ENCODE measurements around the gene ZNRF3. TPM values are rescaled to one million over a fixed set of nuclear protein-coding genes. Genes with fewer than 3 reads are reported as not detected.

ZNRF3 gene
- total RNA-seq, 1 donor from 2014 or later: 4.1 TPM

DNA sequence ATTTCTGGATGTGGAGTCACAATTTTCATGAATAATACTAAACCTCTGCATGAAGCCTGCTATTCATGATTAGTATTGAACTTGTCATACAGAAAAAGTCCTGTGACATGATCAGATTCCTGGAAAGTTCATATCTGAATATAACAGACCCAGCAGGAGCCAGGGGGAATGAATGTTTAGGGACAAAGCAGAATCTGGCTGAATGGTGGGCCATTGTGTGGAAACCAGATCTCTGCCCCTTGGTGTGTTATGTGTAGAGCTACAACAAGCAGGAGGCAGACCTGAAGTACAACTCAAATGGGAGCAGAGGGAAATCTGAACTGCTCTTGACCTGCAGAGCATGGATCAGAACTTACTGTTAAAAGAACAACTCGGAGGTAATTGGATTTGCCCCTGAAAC lies 219.7 kb downstream of the ZNRF3 start:
- Histone ChIP-seq H3K27me3 (no peaks in the 10 kb centered on the region), H2AFZ (replicated peaks) (no peak overlapping the region), H3K4me3 (no peak overlapping the region), H3F3A (ENCODE audit: low read depth) (peaks cover 20% of the 10 kb centered on the region), H3K4me1 (peaks cover 30% of the 10 kb centered on the region), H3K4me2 (peak overlapping the region; percentile 59), H3K27ac (no peak overlapping the region), H3K9ac (no peak overlapping the region), H3K9me3 (ENCODE audit: low read depth) (no peaks in the 10 kb centered on the region), H3K36me3 (no peaks in the 10 kb centered on the region), H4K20me1 (ENCODE audit: low read depth) (peaks cover 8% of the 10 kb centered on the region), H3K79me2 (ENCODE audit: low read depth) (no peaks in the 10 kb centered on the region)
- no peak for TF ChIP-seq EZH2 (IDR thresholded peaks at IDR 0.05)
- TF ChIP-seq EZH2phosphoT487 (IDR thresholded peaks at IDR 0.05): no peak
- TF ChIP-seq, protein P1, sequence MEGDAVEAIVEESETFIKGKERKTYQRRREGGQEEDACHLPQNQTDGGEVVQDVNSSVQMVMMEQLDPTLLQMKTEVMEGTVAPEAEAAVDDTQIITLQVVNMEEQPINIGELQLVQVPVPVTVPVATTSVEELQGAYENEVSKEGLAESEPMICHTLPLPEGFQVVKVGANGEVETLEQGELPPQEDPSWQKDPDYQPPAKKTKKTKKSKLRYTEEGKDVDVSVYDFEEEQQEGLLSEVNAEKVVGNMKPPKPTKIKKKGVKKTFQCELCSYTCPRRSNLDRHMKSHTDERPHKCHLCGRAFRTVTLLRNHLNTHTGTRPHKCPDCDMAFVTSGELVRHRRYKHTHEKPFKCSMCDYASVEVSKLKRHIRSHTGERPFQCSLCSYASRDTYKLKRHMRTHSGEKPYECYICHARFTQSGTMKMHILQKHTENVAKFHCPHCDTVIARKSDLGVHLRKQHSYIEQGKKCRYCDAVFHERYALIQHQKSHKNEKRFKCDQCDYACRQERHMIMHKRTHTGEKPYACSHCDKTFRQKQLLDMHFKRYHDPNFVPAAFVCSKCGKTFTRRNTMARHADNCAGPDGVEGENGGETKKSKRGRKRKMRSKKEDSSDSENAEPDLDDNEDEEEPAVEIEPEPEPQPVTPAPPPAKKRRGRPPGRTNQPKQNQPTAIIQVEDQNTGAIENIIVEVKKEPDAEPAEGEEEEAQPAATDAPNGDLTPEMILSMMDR (IDR thresholded peaks at IDR 0.05): no peak
- H3K9me3 Mint-ChIP-seq: no peaks in the 10 kb centered on the region
- H3K27ac Mint-ChIP-seq: peak overlapping the region; percentile 80
- peaks cover 4% of the 10 kb centered on the region for H3K36me3 Mint-ChIP-seq
- peak overlapping the region; percentile 1 for H3K4me3 Mint-ChIP-seq
- DNase-seq (ENCODE audit: low spot score): peak; percentile 44
- H3K4me1 Mint-ChIP-seq: peaks cover 45% of the 10 kb centered on the region
- peaks cover 4% of the 10 kb centered on the region for H3K27me3 Mint-ChIP-seq (ENCODE audit: insufficient read depth, low read depth)

DNA sequence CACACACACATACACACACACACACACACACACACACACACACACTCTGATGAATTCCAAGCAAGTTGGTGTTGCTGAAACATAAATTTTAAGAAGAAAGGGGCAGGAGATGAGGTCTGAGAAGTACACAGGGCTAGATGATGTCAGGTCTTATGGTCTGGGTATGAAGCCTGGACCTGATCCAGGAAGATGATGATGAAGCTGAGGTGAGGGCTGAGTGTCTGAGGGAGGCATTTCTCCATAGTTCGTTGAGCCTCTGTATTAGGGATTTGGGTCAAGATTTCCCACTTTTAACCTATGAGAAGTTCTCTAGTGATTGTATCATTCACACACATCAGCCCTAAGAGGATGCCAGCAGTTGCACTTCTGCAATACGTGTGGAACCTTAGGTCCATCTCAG lies 222.1 kb downstream of the ZNRF3 start:
- Mint-ChIP-seq H3K27me3 (ENCODE audit: insufficient read depth, low read depth) (peaks cover 2% of the 10 kb centered on the region), H3K9me3 (no peaks in the 10 kb centered on the region), H3K36me3 (peaks cover 8% of the 10 kb centered on the region), H3K4me1 (peaks cover 48% of the 10 kb centered on the region), H3K4me3 (no peak overlapping the region), H3K27ac (no peak overlapping the region)
- Histone ChIP-seq H3K36me3 (no peaks in the 10 kb centered on the region), H3K9ac (no peak overlapping the region), H3K79me2 (ENCODE audit: low read depth) (no peaks in the 10 kb centered on the region), H3K27ac (no peak overlapping the region), H3K27me3 (no peaks in the 10 kb centered on the region), H4K20me1 (ENCODE audit: low read depth) (peaks cover 8% of the 10 kb centered on the region), H2AFZ (replicated peaks) (no peak overlapping the region), H3F3A (ENCODE audit: low read depth) (peaks cover 20% of the 10 kb centered on the region), H3K4me1 (peaks cover 30% of the 10 kb centered on the region), H3K9me3 (ENCODE audit: low read depth) (no peaks in the 10 kb centered on the region), H3K4me3 (no peak overlapping the region), H3K4me2 (no peak overlapping the region)
- no peak for DNase-seq (ENCODE audit: low spot score)
- TF ChIP-seq EZH2phosphoT487 (IDR thresholded peaks at IDR 0.05): no peak
- no peak for TF ChIP-seq EZH2 (IDR thresholded peaks at IDR 0.05)
- TF ChIP-seq, protein P1 (IDR thresholded peaks at IDR 0.05): no peak

GRCh38 chr22:29106839-29107238 lies 223.5 kb downstream of the ZNRF3 start:
- Histone ChIP-seq H3K9ac (no peak overlapping the region), H3K4me1 (peaks cover 28% of the 10 kb centered on the region), H3K27ac (no peak overlapping the region), H2AFZ (replicated peaks) (no peak overlapping the region), H3K4me3 (no peak overlapping the region), H3K36me3 (no peaks in the 10 kb centered on the region), H3K27me3 (no peaks in the 10 kb centered on the region), H3F3A (ENCODE audit: low read depth) (peaks cover 20% of the 10 kb centered on the region), H3K79me2 (ENCODE audit: low read depth) (no peaks in the 10 kb centered on the region), H3K4me2 (peak overlapping the region; percentile 39), H3K9me3 (ENCODE audit: low read depth) (no peaks in the 10 kb centered on the region), H4K20me1 (ENCODE audit: low read depth) (peaks cover 8% of the 10 kb centered on the region)
- H3K27ac Mint-ChIP-seq: no peak overlapping the region
- peaks cover 2% of the 10 kb centered on the region for H3K27me3 Mint-ChIP-seq (ENCODE audit: insufficient read depth, low read depth)
- peak; percentile 25 for DNase-seq (ENCODE audit: low spot score)
- peaks cover 44% of the 10 kb centered on the region for H3K4me1 Mint-ChIP-seq
- no peak for TF ChIP-seq EZH2phosphoT487 (IDR thresholded peaks at IDR 0.05)
- no peak for TF ChIP-seq EZH2 (IDR thresholded peaks at IDR 0.05)
- TF ChIP-seq, protein P1 (IDR thresholded peaks at IDR 0.05): no peak
- H3K36me3 Mint-ChIP-seq: peaks cover 11% of the 10 kb centered on the region
- no peak overlapping the region for H3K4me3 Mint-ChIP-seq
- H3K9me3 Mint-ChIP-seq: no peaks in the 10 kb centered on the region

Small RNAs within 50 kb of the gene (small RNA-seq; reads per million reads assigned to genes)
- gene Z93930.1: not detected

Other genes with a start within 250 kb of the ZNRF3 start
- gene TTC28, start 203.7 kb upstream of the ZNRF3 start, total RNA-seq (ENCODE audit: low replicate concordance): 44.4 and 46.2 TPM in 2 replicates
- 48.7 and 94.4 TPM in 2 replicates for gene CHEK2, start 141.8 kb upstream of the ZNRF3 start, total RNA-seq (ENCODE audit: low replicate concordance)
- 19.0 and 29.7 TPM in 2 replicates for gene HSCB, start 141.5 kb upstream of the ZNRF3 start, total RNA-seq (ENCODE audit: low replicate concordance)
- 59.1 and 80.2 TPM in 2 replicates for gene CCDC117, start 110.9 kb upstream of the ZNRF3 start, total RNA-seq (ENCODE audit: low replicate concordance)
- gene XBP1, start 83.0 kb upstream of the ZNRF3 start, total RNA-seq (ENCODE audit: low replicate concordance): 72.7 and 73.9 TPM in 2 replicates
- not detected in 2 replicates for gene C22orf31, start 178.3 kb downstream of the ZNRF3 start, total RNA-seq (ENCODE audit: low replicate concordance)
- 1.4 and 1.9 TPM in 2 replicates for gene KREMEN1, start 189.5 kb downstream of the ZNRF3 start, total RNA-seq (ENCODE audit: low replicate concordance)